Psoas muscle (tissue), 8 donors: ENCODE data around the gene MAP6. TPM values are rescaled to one million over a fixed set of nuclear protein-coding genes. Genes with fewer than 3 reads are reported as not detected.

Source experiments
- ATAC-seq, 4 donors: fragments of 200-7000 bp; cut with Tn5 transposase; one replicate each; pipeline ENCODE4 v1.9.1; 2020; ENCODE audit warnings: moderate library complexity in 3 of 4, mild to moderate bottlenecking in 2 of 4
- DNase-seq, 2 donors: peaks; one replicate each; pipeline ENCODE4 v3.0.0-alpha.2; 2020
- H3K27ac ChIP-seq: fragments of 200-600 bp; one replicate; pipeline ENCODE4 v1.8.0; 2022
- H3K27me3 ChIP-seq, 3 donors: fragments of 200-600 bp in 1 of 3; one replicate each; pipeline versions ENCODE4 v1.6.1 to v1.8.0; 2013 to 2022; ENCODE audit warnings: low read length in 2 of 3, mild to moderate bottlenecking in 2 of 3, moderate library complexity in 1 of 3; ENCODE audit not compliant: insufficient read depth in 3 of 3
- H3K36me3 ChIP-seq, 2 donors: fragments of 200-600 bp in 1 of 2; one replicate each; pipeline versions ENCODE4 v1.6.1 to v1.8.0; 2013 to 2022; ENCODE audit warnings: low read depth in 1 of 2, mild to moderate bottlenecking in 1 of 2, moderate library complexity in 1 of 2; ENCODE audit not compliant: insufficient read depth in 1 of 2
- H3K4me1 ChIP-seq: fragments of 200-600 bp; one replicate; pipeline ENCODE4 v1.8.0; 2022
- H3K4me3 ChIP-seq: fragments of 200-600 bp; one replicate; pipeline ENCODE4 v1.8.0; 2022; ENCODE audit warnings: mild to moderate bottlenecking
- H3K9me3 ChIP-seq: fragments of 200-600 bp; one replicate; pipeline ENCODE4 v1.8.0; 2022
- CTCF ChIP-seq: fragments of 200-600 bp; IDR thresholded peaks from one replicate; pipeline ENCODE4 v1.8.0; 2022; ENCODE audit warnings: antibody characterized with exemption
- WGBS, 3 donors: extraction: QIAGEN DNeasy Blood & Tissue Kit; methylation state at CpG; one replicate each; pipeline versions ENCODE4 v1.1.6 to v1.1.7; 2013; 5-methylcytosine and 5-hydroxymethylcytosine counted together
- intact Hi-C, 2 donors: fragments of 100-400 bp; cut with DNase I; formaldehyde crosslinking; loops; one replicate each; pipeline versions ENCODE4 v1.11.0 to v1.14.2; 2022
- polyA plus RNA-seq, 3 donors: library from polyadenylated mRNA; stranded (reverse); fragments of 200-250 nt; gene quantifications; one replicate each; pipeline ENCODE4 v1.2.3, GENCODE V29; 2013
- total RNA-seq, 4 donors: library from RNA; stranded (reverse); fragmentation: NEBNext Ultra II Directional in 2 of 4; extraction: Animal tissue kit (Norgen Biotek cat#: 25700) in 2 of 4; gene quantifications; one replicate each; pipeline versions ENCODE4 v1.2.1 to v1.2.4, GENCODE V29; 2021 to 2023
- donor health status: healthy with polysubstance abuse.
- donor health status: DM: no; HTN: no; CAD: no; lungs with moderate emphysema.
- donor health status: Bipolar disorder and iron deficiency.
- donor health status: healthy.
- donor health status: DM: yes; HTN: yes; CAD: no.
- donor health status: DM: no; HTN: no; CAD: no.
- donor health status: DM: no; HTN: no; CAD: no.
- donor health status: DM: yes; HTN: yes; CAD: no.

The MAP6 gene
- total and polyA plus RNA-seq, 7 donors, result 0.14 to 0.56 (median 0.26) TPM

DNA sequence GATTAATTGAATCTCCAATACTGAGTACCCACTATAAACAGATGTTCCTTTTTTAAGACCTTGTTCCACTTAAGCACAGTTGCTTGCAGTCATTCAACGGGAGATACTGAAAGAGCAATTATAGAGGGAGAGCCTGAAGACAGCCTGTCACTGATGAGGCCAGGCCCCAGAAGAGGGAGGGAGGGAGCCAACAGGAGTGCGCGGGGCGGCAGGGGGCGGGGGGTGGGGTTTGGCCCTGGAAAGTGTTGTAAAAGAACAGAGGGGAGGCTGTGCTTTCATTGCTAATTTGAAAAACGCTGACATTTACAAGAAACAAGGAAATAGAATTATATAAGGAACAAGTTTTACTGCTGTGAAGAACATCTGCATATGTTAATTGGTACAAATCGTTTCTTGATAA, 53.1 kb downstream of the MAP6 start:
- Histone ChIP-seq H3K36me3 (no peaks in the 10 kb centered on the region), H3K27ac (no peak overlapping the region), H3K9me3 (no peaks in the 10 kb centered on the region), H3K4me1 (no peaks in the 10 kb centered on the region), H3K4me3 (no peak overlapping the region), H3K27me3 (no peaks in the 10 kb centered on the region)
- 44 to 50% (median 47%) methylated on average over 7 of the region's 7 CpGs for WGBS, 3 donors
- DNase-seq (no peak), ATAC-seq (no peak)
- no peak for TF ChIP-seq CTCF
- intact Hi-C loops, result no loop called here

DNA sequence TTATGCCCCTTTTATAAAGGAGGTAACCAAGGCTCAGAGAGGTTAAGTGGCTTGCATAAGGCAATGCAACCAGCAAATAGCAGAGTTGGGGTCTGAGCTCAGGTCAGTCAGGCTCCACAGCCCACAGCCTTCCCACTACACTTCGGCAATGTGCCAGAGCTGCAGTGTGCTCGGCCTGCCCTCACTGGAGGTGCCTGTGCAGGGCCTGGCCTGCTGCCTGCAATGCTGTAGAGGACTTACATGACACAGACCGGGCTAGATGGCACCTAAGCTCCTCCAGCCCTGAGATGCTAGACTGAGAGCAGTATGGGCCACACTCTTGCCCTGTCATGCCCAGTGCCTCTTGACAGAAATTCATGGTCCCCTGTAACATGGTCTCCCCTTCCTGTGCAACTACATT, 57.0 kb downstream of the MAP6 start:
- no peak for ATAC-seq
- TF ChIP-seq CTCF, result no peak
- Histone ChIP-seq H3K4me1 (no peaks in the 10 kb centered on the region), H3K27ac (no peak overlapping the region), H3K27me3 (no peaks in the 10 kb centered on the region), H3K4me3 (no peak overlapping the region), H3K9me3 (no peaks in the 10 kb centered on the region), H3K36me3 (no peaks in the 10 kb centered on the region)
- 76 to 93% (median 83%) methylated on average over 3 of the region's 3 CpGs for WGBS, 3 donors
- no peak for DNase-seq
- intact Hi-C loops, result no loop called here

GRCh38 chr11:75606099-75606498, 62.7 kb downstream of the MAP6 start:
- Histone ChIP-seq H3K9me3 (no peaks in the 10 kb centered on the region), H3K36me3 (no peaks in the 10 kb centered on the region), H3K27ac (no peak overlapping the region), H3K4me3 (no peak overlapping the region), H3K4me1 (no peaks in the 10 kb centered on the region), H3K27me3 (no peaks in the 10 kb centered on the region)
- ATAC-seq (peak in 3 of 4 donors; percentile 37 to 70 (median 68)), DNase-seq (no peak)
- WGBS, 3 donors, result 42 to 59% (median 44%) methylated on average over 8 of the region's 8 CpGs
- intact Hi-C loops, result no loop called here
- TF ChIP-seq CTCF, result no peak

DNA sequence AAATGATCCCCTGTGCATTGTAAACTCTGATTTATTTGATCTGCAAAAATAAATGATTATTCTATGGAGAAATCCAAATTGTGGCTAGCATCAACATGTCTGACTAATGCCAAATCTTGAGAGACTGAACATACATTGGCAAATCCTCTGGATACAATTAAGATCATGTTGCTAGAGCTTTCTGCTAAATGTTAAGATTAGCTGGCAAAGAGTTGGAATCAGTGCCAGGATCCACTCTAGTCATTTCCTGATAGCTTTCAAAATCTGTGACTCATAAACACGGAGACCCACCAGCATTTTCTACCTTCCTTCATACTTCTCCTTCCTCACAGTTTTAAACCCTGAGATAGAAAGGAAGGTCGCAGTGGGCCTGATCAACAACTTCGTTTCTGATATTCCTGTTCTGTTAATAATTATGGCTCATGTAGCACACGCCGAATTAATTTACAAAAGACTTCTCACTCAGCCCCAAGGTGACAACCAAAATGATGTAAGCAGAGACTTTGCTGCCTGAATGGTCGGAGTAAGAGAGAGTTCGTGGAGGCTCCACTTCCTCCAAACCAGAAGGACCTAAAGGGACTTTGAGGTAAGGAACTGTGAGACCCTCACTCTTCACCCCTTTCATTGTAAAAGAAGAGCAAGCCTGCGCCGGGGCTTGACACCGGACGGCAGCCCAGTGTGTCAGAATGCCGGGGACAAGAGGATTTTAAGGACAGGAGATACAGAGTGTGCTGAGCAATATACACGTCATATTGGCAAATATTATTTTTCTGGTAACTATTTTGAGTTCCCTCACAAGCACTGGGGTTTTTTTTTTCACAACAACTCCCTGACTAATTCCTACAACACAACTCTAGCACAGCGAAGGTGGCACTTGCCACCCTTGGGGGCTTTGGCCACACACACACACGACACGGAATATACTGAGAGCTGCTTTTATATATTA, 64.8 kb downstream of the MAP6 start:
- intact Hi-C loops, result no loop called here
- no peaks in the 10 kb centered on the region for H3K27me3 ChIP-seq
- WGBS, 3 donors, result 88 to 92% (median 92%) methylated on average over 16 of the region's 16 CpGs
- H3K27ac ChIP-seq, result no peak overlapping the region
- no peak overlapping the region for H3K4me3 ChIP-seq
- H3K36me3 ChIP-seq, result no peaks in the 10 kb centered on the region
- H3K4me1 ChIP-seq, result no peaks in the 10 kb centered on the region
- ATAC-seq (no peak), DNase-seq (no peak)
- no peak for TF ChIP-seq CTCF
- H3K9me3 ChIP-seq, result no peaks in the 10 kb centered on the region
